GM23338 (cell line): Measurements from ENCODE around the gene SORD. TPM values are rescaled to one million over a fixed set of nuclear protein-coding genes. Genes with fewer than 3 reads are reported as not detected.

Experiments used
- ATAC-seq: fragments of 200-7000 bp; cut with Tn5 transposase; 3 replicates; pipeline ENCODE4 v1.9.1; 2020
- DNase-seq: peaks from one replicate; pipeline ENCODE4 v3.0.0-alpha.2; 2015; ENCODE audit warnings: low spot score
- H2AFZ ChIP-seq: fragments of 200-600 bp; sonication (generic); 2 replicates; pipeline ENCODE4 v1.8.0; 2016; ENCODE audit warnings: antibody characterized with exemption, mild to moderate bottlenecking, moderate library complexity
- H3F3A ChIP-seq: fragments of 200-600 bp; sonication (generic); replicated peaks from 2 replicates; pipeline ENCODE4 v1.8.0; 2017; ENCODE audit warnings: antibody characterized with exemption, mixed run types, low read depth
- H3K27ac ChIP-seq: fragments of 200-600 bp; sonication (generic); 2 replicates; pipeline ENCODE4 v1.6.1; 2016; ENCODE audit warnings: low read depth
- H3K27me3 ChIP-seq: fragments of 200-600 bp; sonication (generic); 2 replicates; pipeline ENCODE4 v1.8.0; 2016; ENCODE audit warnings: mild to moderate bottlenecking, mixed run types, moderate library complexity; ENCODE audit not compliant: insufficient read depth
- H3K36me3 ChIP-seq: fragments of 200-600 bp; sonication (generic); 2 replicates; pipeline ENCODE4 v1.8.0; 2016; ENCODE audit warnings: mild to moderate bottlenecking; ENCODE audit not compliant: insufficient read depth
- H3K4me1 ChIP-seq: fragments of 200-600 bp; sonication (generic); 2 replicates; pipeline ENCODE4 v1.8.0; 2016; ENCODE audit warnings: mild to moderate bottlenecking, moderate library complexity; ENCODE audit not compliant: insufficient read depth
- H3K4me2 ChIP-seq: fragments of 200-600 bp; sonication (generic); 2 replicates; pipeline ENCODE4 v1.7.1; 2017; ENCODE audit warnings: mixed run types
- H3K4me3 ChIP-seq: fragments of 200-600 bp; sonication (generic); 2 replicates; pipeline ENCODE4 v1.6.1; 2016; ENCODE audit warnings: mixed run types
- H3K79me2 ChIP-seq: fragments of 200-600 bp; sonication (generic); replicated peaks from 2 replicates; pipeline ENCODE4 v1.8.0; 2017; ENCODE audit warnings: mild to moderate bottlenecking; ENCODE audit not compliant: insufficient read depth
- H3K9me2 ChIP-seq: fragments of 200-600 bp; sonication (generic); 2 replicates; pipeline ENCODE4 v1.8.0; 2017; ENCODE audit not compliant: insufficient read depth
- H4K20me1 ChIP-seq: fragments of 200-600 bp; sonication (generic); replicated peaks from 2 replicates; pipeline ENCODE4 v1.8.0; 2017; ENCODE audit warnings: mild to moderate bottlenecking; ENCODE audit not compliant: insufficient read depth
- H3K27ac Mint-ChIP-seq: 2 replicates; pipeline ENCODE4 v1.8.0; 2020; ENCODE audit warnings: inconsistent platforms, mild to moderate bottlenecking, moderate library complexity, mixed read lengths
- H3K27me3 Mint-ChIP-seq: 3 replicates; pipeline ENCODE4 v1.8.0; 2022; ENCODE audit warnings: low read depth, mild to moderate bottlenecking, moderate library complexity, mixed read lengths, inconsistent platforms; ENCODE audit not compliant: insufficient read depth, poor library complexity
- H3K36me3 Mint-ChIP-seq: 3 replicates; pipeline ENCODE4 v1.8.0; 2021; ENCODE audit warnings: low read depth, mild to moderate bottlenecking, inconsistent platforms, moderate library complexity, mixed read lengths
- H3K4me1 Mint-ChIP-seq: 3 replicates; pipeline ENCODE4 v1.8.0; 2020; ENCODE audit warnings: mild to moderate bottlenecking, inconsistent platforms, mixed read lengths
- H3K4me3 Mint-ChIP-seq: 3 replicates; pipeline ENCODE4 v1.8.0; 2021; ENCODE audit warnings: moderate library complexity, mild to moderate bottlenecking, inconsistent platforms, mixed read lengths
- H3K9me3 Mint-ChIP-seq: 3 replicates; pipeline ENCODE4 v1.8.0; 2020; ENCODE audit warnings: moderate library complexity, mild to moderate bottlenecking, inconsistent platforms, mixed read lengths
- CREB1 ChIP-seq: fragments of 250-450 bp; sonication (Bioruptor Pico); IDR thresholded peaks from 2 replicates; pipeline ENCODE4 v1.5.0; 2020; ENCODE audit warnings: low read depth, mild to moderate bottlenecking, moderate library complexity
- CTCF ChIP-seq, 2 experiments: fragments of 200-600 bp in 1 of 2; sonication (generic) in 1 of 2; conservative IDR thresholded peaks; 2 replicates each; pipeline versions ENCODE4 v1.5.1 to v1.6.1; 2016 to 2017; ENCODE audit warnings: antibody characterized with exemption in 2 of 2, low read depth in 2 of 2, mild to moderate bottlenecking in 2 of 2, moderate library complexity in 1 of 2
- ETS1 ChIP-seq: IDR thresholded peaks from 2 replicates; pipeline ENCODE4 v1.6.1; 2016; ENCODE audit warnings: antibody characterized with exemption
- EZH2 ChIP-seq: fragments of 200-600 bp; sonication (generic); IDR thresholded peaks from one replicate; pipeline ENCODE4 v1.8.0; 2017; ENCODE audit warnings: antibody characterized with exemption, mild to moderate bottlenecking, low read depth; ENCODE audit not compliant: unreplicated experiment
- EZH2phosphoT487 ChIP-seq: fragments of 200-600 bp; sonication (generic); IDR thresholded peaks from one replicate; pipeline ENCODE4 v1.8.1; 2018; ENCODE audit warnings: antibody characterized with exemption; ENCODE audit not compliant: unreplicated experiment
- JUNB ChIP-seq: IDR thresholded peaks from one replicate; pipeline ENCODE4 v1.6.1; 2016; ENCODE audit warnings: antibody characterized with exemption; ENCODE audit not compliant: unreplicated experiment
- NANOG ChIP-seq: IDR thresholded peaks from 2 replicates; pipeline ENCODE4 v1.6.1; 2016; ENCODE audit warnings: antibody characterized with exemption, borderline replicate concordance
- POLR2AphosphoS5 ChIP-seq: IDR thresholded peaks from 2 replicates; pipeline ENCODE4 v1.6.1; 2016; ENCODE audit warnings: antibody characterized with exemption, low read depth
- REST ChIP-seq: IDR thresholded peaks from one replicate; pipeline ENCODE4 v1.6.1; 2018; ENCODE audit warnings: antibody characterized with exemption; ENCODE audit not compliant: unreplicated experiment
- STAT1 ChIP-seq: IDR thresholded peaks from one replicate; pipeline ENCODE4 v1.6.1; 2016; ENCODE audit warnings: antibody characterized with exemption; ENCODE audit not compliant: unreplicated experiment
- ZNF114 ChIP-seq: fragments of 250-450 bp; sonication (Bioruptor Pico); IDR thresholded peaks from 2 replicates; pipeline ENCODE4 v1.5.0; 2020; ENCODE audit warnings: mild to moderate bottlenecking, moderate library complexity
- ZNF331 ChIP-seq: fragments of 250-450 bp; sonication (Bioruptor Pico); IDR thresholded peaks from 2 replicates; pipeline ENCODE4 v1.5.0; 2020; ENCODE audit warnings: low read depth, mild to moderate bottlenecking, moderate library complexity
- ZNF462 ChIP-seq: fragments of 250-450 bp; sonication (Bioruptor Pico); IDR thresholded peaks from 2 replicates; pipeline ENCODE4 v1.5.0; 2020; ENCODE audit warnings: mild to moderate bottlenecking, moderate library complexity
- polyA plus RNA-seq: library from polyadenylated mRNA; unstranded; fragments of >200 nt; fragmentation: Nextera tagmentation; extraction: Ambion mirVana; gene quantifications from 2 replicates; pipeline ENCODE4 v1.2.1, GENCODE V29; 2016
- total RNA-seq: library from RNA; depleted of rRNA; stranded (reverse); fragments of >200 nt; shearing (Covaris generic); gene quantifications from 2 replicates; pipeline ENCODE4 v1.2.3, GENCODE V29; 2014

The SORD gene
- total and polyA plus RNA-seq, 2 experiments from 2014 or later: 12.5 to 55.0 TPM

GRCh38 chr15:45106002-45106790 lies 83.2 kb downstream of the SORD start:
- no peak overlapping the region for H3K4me3 ChIP-seq
- Mint-ChIP-seq H3K9me3 (no peaks in the 10 kb centered on the region), H3K4me3 (no peak overlapping the region)

More at GRCh38 chr15:45106002-45106790, 83.2 kb downstream of the SORD start:
- Histone ChIP-seq H3K4me2 (no peak overlapping the region), H2AFZ (no peak overlapping the region), H3F3A (no peaks in the 10 kb centered on the region), H3K79me2 (no peaks in the 10 kb centered on the region), H3K4me1 (peaks cover 4% of the 10 kb centered on the region), H3K27me3 (peaks cover 29% of the 10 kb centered on the region), H3K27ac (no peak overlapping the region), H3K36me3 (no peaks in the 10 kb centered on the region), H4K20me1 (no peaks in the 10 kb centered on the region), H3K9me2 (no peaks in the 10 kb centered on the region)
- Mint-ChIP-seq H3K36me3 (no peaks in the 10 kb centered on the region), H3K4me1 (peaks cover 8% of the 10 kb centered on the region), H3K27ac (no peak overlapping the region), H3K27me3 (peaks cover 28% of the 10 kb centered on the region)
- no peak for TF ChIP-seq CTCF (conservative IDR thresholded peaks at IDR 0.05; ENCODE audit: low read depth in 2 of 2)
- no peak for TF ChIP-seq NANOG
- no peak for TF ChIP-seq CREB1 (CRISPR knock-in tag)
- TF ChIP-seq REST: no peak
- TF ChIP-seq ZNF114 (CRISPR knock-in tag): no peak
- no peak for TF ChIP-seq ZNF462 (CRISPR knock-in tag)
- no peak for TF ChIP-seq EZH2
- TF ChIP-seq POLR2AphosphoS5: no peak
- no peak for TF ChIP-seq ZNF331
- TF ChIP-seq JUNB: no peak
- no peak for TF ChIP-seq ETS1
- TF ChIP-seq STAT1: no peak
- no peak for TF ChIP-seq EZH2phosphoT487
- no peak for DNase-seq
- no peak for ATAC-seq
